Duodenal mucosa (tissue), 2 donors: ENCODE results near the gene COL8A2.
"Not testable (repeated sequence)": the region's sequence is repeated elsewhere in the genome, so short reads cannot be mapped to it uniquely, and the experiment has no call there.

Experiments
- H3K27ac ChIP-seq: one replicate; pipeline ENCODE4 v1.7.0; 2013; ENCODE audit warnings: low read depth, low read length
- H3K27me3 ChIP-seq, 2 donors: one replicate each; pipeline ENCODE4 v1.7.0; 2013; ENCODE audit warnings: low read length in 2 of 2, control low read depth in 1 of 2; ENCODE audit not compliant: insufficient read depth in 2 of 2, control insufficient read depth in 1 of 2
- H3K36me3 ChIP-seq, 2 donors: one replicate each; pipeline ENCODE4 v1.7.0; 2013; ENCODE audit warnings: low read length in 2 of 2, control low read depth in 1 of 2; ENCODE audit not compliant: insufficient read depth in 2 of 2, control insufficient read depth in 1 of 2
- H3K4me1 ChIP-seq, 2 donors: one replicate each; pipeline ENCODE4 v1.7.0; 2013; ENCODE audit warnings: low read length in 2 of 2, control low read depth in 1 of 2; ENCODE audit not compliant: insufficient read depth in 2 of 2, control insufficient read depth in 1 of 2
- H3K4me3 ChIP-seq, 2 donors: one replicate each; pipeline ENCODE4 v1.7.0; 2013; ENCODE audit warnings: low read length in 2 of 2, low read depth in 1 of 2
- H3K9ac ChIP-seq, 2 donors: one replicate each; pipeline ENCODE4 v1.7.0; 2013; ENCODE audit warnings: low read length in 2 of 2, low read depth in 1 of 2
- H3K9me3 ChIP-seq, 2 donors: one replicate each; pipeline ENCODE4 v1.7.0; 2013; ENCODE audit warnings: low read length in 2 of 2, control low read depth in 1 of 2; ENCODE audit not compliant: control insufficient read depth in 1 of 2

Gene COL8A2

GRCh38 chr1:36164361-36164760, 39.3 kb upstream of the COL8A2 start:
- no peaks in the 10 kb centered on the region for H3K27me3 ChIP-seq
- H3K4me3 ChIP-seq = no peak overlapping the region
- no peak overlapping the region for H3K9ac ChIP-seq
- H3K4me1 ChIP-seq = peaks cover 36 to 40% of the 10 kb centered on the region in 2 donors
- peaks cover 0 to 14% of the 10 kb centered on the region in 2 donors for H3K36me3 ChIP-seq
- H3K27ac ChIP-seq = no peak overlapping the region
- H3K9me3 ChIP-seq = no peaks in the 10 kb centered on the region

GRCh38 chr1:36163426-36163825, 38.4 kb upstream of the COL8A2 start:
- peaks cover 40 to 44% of the 10 kb centered on the region in 2 donors for H3K4me1 ChIP-seq
- peaks cover 0 to 14% of the 10 kb centered on the region in 2 donors for H3K36me3 ChIP-seq
- H3K9me3 ChIP-seq = no peaks in the 10 kb centered on the region
- H3K27ac ChIP-seq = no peak overlapping the region
- peak overlapping the region in 1 of 2 donors; percentile 39 for H3K9ac ChIP-seq
- no peaks in the 10 kb centered on the region for H3K27me3 ChIP-seq
- no peak overlapping the region for H3K4me3 ChIP-seq

- Histone ChIP-seq H3K9me3 (no peaks in the 10 kb centered on the region), H3K27ac (no peak overlapping the region), H3K4me1 (peaks cover 47 to 50% of the 10 kb centered on the region in 2 donors), H3K36me3 (peaks cover 0 to 13% of the 10 kb centered on the region in 2 donors), H3K9ac (peak overlapping the region in 1 of 2 donors; percentile 39), H3K27me3 (no peaks in the 10 kb centered on the region), H3K4me3 (no peak overlapping the region)
Observed at GRCh38 chr1:36162680-36163239, 37.7 kb upstream of the COL8A2 start.

DNA sequence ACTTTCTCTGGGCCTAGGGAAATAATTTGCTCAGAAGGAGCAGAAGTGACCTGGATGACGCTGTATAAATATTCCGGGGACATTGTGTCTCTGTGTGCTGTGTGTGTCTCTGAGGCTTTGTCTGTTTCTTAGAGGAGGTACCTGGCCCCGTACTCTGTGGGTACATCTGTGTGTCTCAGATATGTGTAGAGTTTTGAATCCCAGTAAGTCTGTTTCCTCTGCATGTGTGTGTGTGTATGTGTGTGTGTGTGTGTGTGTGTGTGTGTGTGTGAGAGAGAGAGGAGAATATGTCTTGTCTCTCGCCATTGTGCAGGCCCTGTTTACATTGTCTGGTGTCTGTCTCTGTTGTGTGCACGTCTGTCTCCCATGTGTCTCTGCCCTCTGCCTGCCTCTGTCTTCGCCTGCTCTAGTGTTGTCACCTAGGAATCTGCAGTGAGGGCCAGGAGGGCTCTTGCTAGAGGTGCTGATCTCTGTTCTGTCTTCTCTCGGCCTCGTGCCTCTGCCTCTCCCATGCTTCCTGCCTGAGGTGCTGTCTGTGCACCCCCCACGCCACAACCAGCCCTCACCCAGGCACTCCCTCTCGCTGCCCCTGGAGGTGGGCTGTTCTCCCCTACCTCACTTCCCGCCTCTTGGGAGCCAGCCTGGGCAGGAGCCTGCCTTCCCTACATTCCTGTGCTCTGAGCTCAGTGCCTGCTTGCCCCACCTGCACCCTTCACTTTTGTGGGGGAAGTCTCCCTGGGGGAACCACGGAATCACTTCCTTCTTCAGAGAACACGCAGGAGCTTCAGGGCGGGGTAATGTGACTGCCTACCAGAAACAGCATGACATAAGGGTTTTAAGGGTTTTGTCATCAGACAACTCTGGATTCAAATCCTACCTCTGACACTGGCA, 36.9 kb upstream of the COL8A2 start:
- Histone ChIP-seq H3K4me1 (peaks cover 50 to 53% of the 10 kb centered on the region in 2 donors), H3K9me3 (no peaks in the 10 kb centered on the region), H3K36me3 (peaks cover 0 to 4% of the 10 kb centered on the region in 2 donors), H3K27ac (peak overlapping the region; percentile 85), H3K9ac (peak overlapping the region; percentile 5 to 39), H3K27me3 (no peaks in the 10 kb centered on the region), H3K4me3 (peak overlapping the region; percentile 35 to 63)

DNA sequence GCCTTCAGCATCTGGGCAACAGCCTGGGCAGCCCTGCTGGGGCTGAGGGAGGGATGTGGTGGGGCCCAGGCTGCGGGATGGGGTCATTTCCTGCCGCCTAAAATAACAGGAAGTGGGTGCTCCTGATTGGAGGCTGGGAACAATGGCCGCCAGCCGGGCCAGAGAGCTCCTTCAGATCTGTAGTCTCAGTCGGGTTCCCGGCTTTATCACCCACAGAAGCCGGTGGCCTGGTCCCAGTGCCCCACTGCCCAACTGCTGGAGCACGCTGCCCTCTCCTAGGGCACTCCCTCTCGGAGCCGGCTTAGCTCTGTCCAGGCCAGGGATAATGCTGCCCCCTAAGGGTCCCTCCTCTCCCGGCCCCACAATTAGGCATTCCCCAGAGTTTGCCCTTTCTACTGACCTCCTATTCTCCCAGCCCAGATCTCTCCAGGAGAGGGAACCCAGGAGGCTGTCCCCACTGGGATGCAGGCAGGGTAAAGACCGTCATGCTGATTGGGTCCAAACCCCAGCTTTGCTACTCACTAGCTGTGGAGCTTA, 36.0 kb upstream of the COL8A2 start:
- peak overlapping the region; percentile 85 for H3K27ac ChIP-seq
- peaks cover 50 to 53% of the 10 kb centered on the region in 2 donors for H3K4me1 ChIP-seq
- H3K9ac ChIP-seq = peak overlapping the region; percentile 5 to 39
- no peaks in the 10 kb centered on the region for H3K27me3 ChIP-seq
- H3K4me3 ChIP-seq = peak overlapping the region; percentile 44 to 63
- no peaks in the 10 kb centered on the region for H3K9me3 ChIP-seq
- H3K36me3 ChIP-seq = peaks cover 0 to 3% of the 10 kb centered on the region in 2 donors

GRCh38 chr1:36160388-36160948, 35.4 kb upstream of the COL8A2 start:
- Histone ChIP-seq H3K9me3 (no peaks in the 10 kb centered on the region), H3K27me3 (no peaks in the 10 kb centered on the region), H3K27ac (peak overlapping the region; percentile 85), H3K4me3 (peak overlapping the region; percentile 44 to 63), H3K4me1 (peaks cover 50 to 53% of the 10 kb centered on the region in 2 donors), H3K9ac (peak overlapping the region; percentile 5 to 39), H3K36me3 (peaks cover 0 to 3% of the 10 kb centered on the region in 2 donors)

DNA sequence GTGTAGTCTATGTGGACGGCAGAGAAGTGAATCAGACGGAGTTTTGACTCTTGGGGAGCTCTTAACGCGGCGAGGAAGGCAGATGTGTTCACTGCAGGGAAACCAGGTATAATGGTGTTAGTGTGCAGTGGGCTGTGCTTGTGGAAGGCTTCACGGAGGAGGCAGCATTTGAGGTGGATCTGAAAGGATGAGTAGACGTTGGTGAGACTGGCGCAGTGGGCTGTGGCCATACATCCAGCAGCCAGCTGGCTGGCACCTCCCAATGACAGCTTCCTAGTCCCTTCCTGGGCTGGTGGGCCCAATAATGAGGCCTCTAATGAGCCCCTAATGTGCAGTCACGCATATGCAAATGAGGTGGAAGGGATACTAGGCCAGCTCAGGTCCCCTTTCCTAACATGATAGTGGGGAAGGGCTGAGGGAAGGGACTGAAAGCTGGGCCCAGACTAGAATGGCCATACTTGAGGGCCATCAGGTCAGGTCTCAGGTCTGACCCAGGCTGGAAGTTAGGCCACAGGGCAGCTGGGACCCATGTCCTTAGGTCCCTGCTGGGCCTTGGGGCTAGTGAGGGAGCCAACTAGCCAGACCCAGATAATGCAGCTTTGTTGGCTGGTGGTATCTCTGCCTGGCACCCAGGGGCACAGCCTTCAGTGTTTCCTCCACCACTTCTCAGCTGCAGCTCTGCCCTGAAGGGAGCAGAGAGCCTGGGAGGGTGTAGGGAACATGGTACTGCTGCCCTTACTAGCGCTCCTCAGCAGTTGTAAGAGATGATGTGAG, 34.8 kb upstream of the COL8A2 start:
- Histone ChIP-seq H3K36me3 (peaks cover 0 to 2% of the 10 kb centered on the region in 2 donors), H3K4me1 (peaks cover 54 to 60% of the 10 kb centered on the region in 2 donors), H3K27me3 (no peaks in the 10 kb centered on the region), H3K27ac (no peak overlapping the region), H3K9ac (peak overlapping the region in 1 of 2 donors; percentile 39), H3K4me3 (peak overlapping the region in 1 of 2 donors; percentile 63), H3K9me3 (no peaks in the 10 kb centered on the region)

DNA sequence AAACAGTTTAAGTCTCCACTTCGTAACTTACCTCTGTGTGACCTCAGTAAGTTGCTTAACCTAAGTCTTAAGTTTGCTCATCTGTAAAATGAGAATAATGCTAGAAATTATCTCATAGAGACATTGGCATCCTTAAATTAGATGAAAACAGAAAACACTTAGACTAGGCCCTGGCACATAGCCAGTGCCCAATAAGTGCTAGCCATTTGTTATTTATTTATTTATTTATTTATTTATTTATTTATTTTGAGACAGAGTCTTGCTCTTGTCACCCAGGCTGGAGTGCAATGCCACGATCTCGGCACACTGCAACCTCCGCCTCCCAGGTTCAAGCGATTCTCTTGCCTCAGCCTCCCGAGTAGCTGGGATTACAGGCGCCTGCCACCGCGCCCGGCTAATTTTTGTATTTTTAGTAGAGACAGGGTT, 33.8 kb upstream of the COL8A2 start:
- H3K36me3 ChIP-seq, H3K9me3 ChIP-seq, H3K27ac ChIP-seq, H3K27me3 ChIP-seq: not testable (repeated sequence)
- Histone ChIP-seq H3K4me1 (peaks cover 55 to 63% of the 10 kb centered on the region in 2 donors), H3K4me3 (peak overlapping the region in 1 of 2 donors; percentile 88), H3K9ac (peak overlapping the region in 1 of 2 donors; percentile 70)

GRCh38 chr1:36157973-36158826, 33.2 kb upstream of the COL8A2 start:
- H3K4me3 ChIP-seq = peak overlapping the region; percentile 88 to 94
- peaks cover 55 to 63% of the 10 kb centered on the region in 2 donors for H3K4me1 ChIP-seq
- peak overlapping the region; percentile 11 for H3K27ac ChIP-seq
- no peaks in the 10 kb centered on the region for H3K9me3 ChIP-seq
- no peaks in the 10 kb centered on the region for H3K36me3 ChIP-seq
- H3K9ac ChIP-seq = peak overlapping the region; percentile 55 to 70
- no peaks in the 10 kb centered on the region for H3K27me3 ChIP-seq
